T-helper 9 cell (primary cell): ENCODE data around the gene CACNA1C.

Source experiments
- DNase-seq: peaks from one replicate; pipeline ENCODE4 v3.0.0-alpha.2; 2020

CACNA1C gene

DNA sequence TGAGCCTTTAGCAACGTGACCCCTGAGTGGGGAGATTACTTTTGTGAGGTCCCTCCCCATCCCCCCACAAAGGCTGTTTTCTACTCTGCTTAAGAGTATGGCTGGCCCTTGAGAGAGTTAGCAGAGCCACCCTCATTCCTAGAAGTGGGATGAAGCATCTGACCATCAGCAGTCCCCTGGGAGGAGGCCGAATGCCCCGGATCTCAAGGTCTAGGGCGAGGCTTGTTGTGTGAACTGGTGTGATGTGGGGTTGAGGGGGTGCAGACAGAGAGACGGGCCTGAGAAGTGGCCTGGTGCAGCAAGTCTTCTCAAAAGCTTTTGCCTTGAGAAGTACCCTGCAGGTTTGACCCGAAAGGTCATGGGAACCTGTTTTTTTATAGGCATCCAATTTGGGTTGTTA, 589.0 kb downstream of the CACNA1C start:
- no peak for DNase-seq

DNA sequence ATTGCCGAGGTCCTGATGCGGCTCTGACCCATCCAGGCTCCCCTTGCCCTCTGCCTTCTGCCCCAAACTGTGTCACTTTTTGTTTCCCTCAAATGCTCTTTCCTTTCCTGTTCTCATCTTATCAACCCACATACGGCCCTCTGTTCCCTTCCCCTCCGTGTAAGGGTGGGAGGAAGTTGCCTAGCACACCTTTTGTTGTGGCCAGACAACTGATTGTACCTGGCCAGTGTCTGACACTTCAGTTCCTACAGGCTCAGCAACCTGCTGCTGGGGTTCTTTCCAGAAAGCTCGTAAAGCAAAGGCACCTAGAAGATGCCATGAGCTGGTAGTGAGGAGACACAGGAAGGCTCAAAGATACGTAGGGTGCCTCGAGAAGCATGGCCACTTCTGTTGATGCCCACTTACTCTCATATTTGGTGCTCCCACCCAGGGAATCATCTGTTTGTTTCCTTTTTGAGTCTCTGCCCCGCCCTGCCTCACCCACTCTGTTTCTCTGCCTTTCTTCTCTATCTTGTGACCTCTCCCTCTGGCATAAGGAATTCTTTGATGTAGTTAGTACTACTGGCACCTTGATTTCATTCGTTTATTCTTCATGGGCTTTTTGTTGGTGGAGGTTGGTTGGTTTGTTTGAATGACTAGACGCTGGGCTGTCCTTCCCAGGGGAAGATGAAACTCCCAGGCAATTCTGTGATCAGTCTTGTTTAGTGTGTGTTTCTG, 589.5 kb downstream of the CACNA1C start:
- no peak for DNase-seq

- no peak for DNase-seq
These were observed 590.2 kb downstream of the CACNA1C start for GRCh38 chr12:2642896-2643425.

DNA sequence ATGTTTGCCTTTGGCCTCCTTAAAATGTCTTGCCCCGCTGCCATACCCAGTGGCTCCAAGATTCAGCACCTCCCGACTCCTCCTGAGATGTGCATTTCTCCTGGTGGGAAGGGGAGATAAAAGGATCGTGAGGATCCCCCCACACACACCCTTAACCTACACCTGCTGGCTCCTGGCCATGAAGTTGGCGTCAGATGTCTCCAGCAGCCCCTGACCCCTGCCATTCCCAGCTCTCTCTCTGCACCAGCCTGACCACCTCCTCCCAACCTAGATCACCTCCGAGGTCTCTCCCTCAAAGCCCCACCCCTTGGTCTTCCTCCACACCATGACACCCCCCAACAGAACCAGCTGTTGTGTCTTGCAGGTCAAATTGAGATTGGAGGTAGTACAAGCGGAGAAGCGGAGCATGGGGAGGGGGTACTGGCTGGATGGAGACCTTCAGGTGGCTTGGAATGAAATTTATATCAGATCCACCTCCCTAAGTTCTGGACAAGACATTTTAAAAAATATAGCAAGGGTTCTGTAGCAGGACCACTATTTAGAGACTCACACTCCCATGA, 590.9 kb downstream of the CACNA1C start:
- no peak for DNase-seq

DNA sequence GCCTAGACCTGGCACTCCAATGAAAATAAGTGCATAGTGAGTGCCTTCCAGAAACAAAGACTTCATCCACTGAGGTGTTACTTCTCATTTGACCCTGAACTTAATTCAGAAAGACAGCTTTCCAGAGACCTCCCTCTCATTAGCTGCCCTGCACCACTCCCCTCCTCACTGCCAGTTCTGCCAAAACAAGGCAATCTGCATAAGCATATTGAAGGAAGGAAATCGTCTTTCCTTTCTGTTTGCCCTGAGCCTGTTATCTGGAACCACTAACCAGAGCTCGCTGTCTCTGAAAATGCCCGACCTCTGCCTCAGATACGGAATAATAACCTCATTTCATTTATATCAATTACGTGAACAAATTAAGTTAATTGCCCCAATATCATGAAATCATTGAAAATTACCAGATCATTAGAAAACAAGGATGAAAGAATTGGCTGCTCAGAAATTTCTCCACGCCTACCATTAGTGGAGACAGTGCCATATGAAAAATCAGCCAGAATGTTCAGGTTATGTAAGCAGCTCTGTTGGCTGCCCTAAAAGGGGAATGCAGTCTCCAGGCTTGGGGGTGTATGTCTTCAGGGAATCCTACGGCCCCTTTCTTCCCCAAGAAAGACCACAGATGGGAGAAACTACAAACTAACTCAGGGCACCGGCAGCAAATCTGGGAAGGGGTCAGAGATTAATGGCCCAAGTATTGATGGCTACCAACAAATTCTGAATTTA, 592.1 kb downstream of the CACNA1C start:
- DNase-seq = no peak

DNA sequence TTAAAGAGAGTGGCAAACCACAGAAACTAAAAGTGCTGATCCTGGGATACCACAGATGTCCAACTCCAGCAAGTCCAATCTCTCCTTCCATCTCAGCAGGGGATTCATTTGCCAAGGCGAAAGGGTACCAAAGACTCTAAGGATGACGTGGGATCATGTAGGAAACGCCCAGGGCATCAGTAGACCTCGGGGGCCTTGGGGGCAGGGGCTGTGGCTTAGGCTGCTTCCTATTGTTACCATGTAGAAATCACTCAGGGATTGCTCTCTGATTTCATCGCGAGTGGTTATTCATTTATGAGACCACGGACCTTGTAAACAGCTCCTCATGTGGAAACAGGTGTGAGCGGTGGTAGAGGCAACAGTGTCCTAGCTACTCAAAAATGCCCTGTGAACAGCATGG, 592.7 kb downstream of the CACNA1C start:
- DNase-seq = no peak

DNA sequence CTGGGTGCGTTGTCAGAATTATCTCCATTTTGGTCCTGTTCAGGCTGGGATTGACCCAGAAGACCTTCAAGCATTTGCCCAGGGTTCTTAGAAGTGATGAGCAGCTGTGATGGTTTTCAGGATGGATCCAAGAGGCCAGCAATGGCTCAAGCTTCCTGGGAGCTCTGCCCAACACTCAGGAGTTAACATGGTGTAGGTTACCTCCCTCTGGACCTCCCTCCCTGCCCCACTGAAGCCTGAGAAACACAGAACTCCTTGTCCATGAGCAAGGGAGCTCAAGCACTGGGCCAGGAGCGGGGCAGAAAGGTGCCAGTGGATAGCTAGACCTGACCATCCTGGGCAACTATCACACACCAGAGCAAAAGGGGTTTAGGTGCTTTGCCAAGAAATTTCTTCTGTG, 593.6 kb downstream of the CACNA1C start:
- no peak for DNase-seq

DNA sequence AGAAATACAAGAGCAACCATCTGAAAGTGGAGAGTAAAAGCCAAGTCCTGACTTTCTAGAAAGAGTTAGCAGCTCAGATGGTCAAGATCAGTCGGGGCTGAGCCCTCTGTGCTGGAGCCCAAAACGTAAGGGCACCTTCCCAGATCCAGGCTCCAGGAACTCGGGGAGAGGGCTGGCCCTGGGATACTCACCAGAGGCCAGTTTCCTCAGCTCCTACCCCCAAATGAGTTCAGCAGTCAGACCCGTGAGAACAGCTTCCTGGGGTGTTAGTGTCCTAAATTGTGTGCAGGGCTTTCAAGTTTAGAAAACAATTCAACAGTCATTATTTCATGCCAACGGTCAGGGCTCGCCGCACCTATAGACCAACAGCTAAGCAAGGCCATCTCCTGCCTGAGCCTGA, 594.4 kb downstream of the CACNA1C start:
- DNase-seq = no peak

- DNase-seq = no peak
These were observed 595.6 kb downstream of the CACNA1C start for GRCh38 chr12:2648406-2648805.

GRCh38 chr12:2649201-2650030, 596.6 kb downstream of the CACNA1C start:
- no peak for DNase-seq

DNA sequence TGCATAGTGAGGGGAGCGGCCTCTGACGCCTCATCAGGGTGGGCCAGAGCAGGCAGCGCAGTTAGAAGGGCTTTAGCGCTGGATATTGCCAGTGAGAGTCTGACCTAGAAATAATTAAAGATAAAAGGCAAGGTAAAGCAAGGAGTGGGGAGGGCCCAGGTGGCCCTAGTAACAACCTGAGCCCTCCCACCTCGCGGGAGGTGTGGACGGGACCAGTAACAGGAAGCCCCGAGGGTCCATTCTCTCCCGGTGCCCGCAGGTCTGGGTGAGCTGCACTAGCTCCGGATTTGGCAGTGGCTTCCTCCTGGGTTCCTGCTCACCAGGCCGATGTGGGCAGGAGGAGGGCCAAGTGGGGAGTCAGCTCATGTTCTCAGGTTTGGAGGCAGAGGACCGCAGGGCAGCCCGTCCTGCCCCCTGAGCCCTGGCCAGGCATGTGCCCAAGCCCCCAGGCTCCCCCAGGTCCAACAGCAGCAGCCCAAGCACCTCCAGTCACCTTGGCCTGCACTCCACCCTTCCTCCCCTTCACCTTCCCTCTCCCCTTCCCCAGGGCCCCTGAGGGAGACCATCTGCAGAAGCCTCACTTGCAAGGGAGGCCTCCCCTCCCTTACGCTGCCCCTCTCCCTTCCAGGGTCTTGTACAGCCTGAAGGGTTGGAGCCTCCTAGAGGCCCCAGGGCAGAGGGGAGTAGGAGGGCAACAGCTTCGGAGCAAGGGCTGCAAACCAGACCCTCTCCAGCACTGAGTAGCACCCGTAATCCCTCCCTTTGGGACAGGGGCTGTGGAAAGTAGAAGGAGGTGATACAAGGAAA, 597.7 kb downstream of the CACNA1C start:
- DNase-seq = no peak

DNA sequence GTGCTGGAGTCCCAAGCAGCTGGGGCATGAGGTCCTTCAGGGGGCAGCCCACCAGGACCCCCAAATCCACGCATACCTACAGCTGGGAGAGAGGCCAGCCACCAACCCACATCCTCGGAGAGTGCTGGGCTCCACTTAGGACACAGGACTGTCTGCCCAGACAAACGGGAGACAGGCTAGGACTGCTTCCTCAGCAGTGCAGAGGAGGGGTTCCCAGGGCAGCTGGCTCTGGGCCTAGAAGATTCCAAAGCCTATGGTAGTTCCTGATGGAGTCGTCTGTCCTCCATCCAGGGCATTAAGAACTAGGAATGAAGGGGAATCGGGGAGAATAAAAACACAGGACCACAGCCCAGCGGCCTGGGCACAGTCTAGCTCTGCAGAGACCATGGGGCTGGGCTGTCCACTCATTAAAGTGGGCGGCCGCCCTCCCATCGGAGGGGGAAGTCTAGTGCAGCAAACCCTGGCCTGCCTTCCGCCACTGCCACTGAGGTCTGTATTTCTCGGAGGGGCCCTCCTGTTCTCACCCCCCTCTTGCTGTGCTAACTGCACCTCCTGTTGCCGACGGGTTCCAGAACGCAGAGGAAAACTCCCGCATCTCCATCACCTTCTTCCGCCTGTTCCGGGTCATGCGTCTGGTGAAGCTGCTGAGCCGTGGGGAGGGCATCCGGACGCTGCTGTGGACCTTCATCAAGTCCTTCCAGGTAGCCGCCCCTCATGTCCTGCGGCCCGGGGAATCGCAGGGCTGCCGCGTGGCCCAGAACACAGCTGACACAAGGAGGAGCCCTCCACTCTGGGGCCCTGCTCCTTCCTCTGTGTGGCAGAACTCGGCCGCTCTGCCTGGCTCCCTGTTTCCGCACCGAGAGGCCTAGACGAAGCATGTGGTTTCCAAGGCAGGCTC, 598.5 kb downstream of the CACNA1C start:
- no peak for DNase-seq

DNA sequence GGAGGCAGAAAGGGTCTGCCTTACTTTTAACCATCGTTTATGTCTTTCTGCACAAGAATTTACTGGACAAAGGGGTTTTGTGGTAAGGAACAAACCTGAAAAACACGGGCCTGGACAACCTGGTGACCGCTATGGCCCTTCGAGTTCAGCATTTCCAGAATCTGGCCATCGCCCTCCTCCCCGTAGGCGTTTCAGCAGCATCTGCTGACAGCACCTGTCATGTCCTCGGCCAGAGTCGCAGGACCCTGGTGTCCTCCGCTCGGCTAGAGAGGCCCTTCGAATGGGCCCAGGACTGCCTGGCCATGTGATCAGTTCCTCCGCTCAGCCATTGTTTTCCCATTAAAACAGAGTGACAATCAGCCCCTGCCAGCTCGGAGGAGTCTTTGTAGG, 599.2 kb downstream of the CACNA1C start:
- no peak for DNase-seq

GRCh38 chr12:2652401-2653081, 599.8 kb downstream of the CACNA1C start:
- no peak for DNase-seq

DNA sequence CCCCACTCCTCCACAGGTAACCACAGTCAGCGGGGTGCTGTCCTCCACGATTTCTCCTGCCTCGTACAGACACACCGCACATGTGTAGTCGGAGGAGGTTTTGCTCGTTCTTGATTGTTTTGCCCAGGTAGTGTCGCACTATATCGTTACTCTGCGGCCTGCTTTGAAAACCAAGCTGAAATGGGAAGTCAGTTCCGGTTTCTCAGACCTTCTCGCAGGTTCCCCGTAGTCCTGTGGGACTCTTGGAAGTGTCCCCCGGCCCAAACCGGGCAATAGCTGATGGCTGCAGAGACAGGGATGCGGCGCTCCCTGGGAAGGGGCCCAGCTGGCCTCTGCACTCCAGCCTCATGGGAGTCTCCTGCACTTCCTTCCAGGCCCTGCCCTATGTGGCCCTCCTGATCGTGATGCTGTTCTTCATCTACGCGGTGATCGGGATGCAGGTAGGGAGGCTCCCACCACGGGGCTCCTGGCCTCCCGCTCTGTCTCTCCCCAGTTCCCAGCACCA, 600.7 kb downstream of the CACNA1C start:
- no peak for DNase-seq

- DNase-seq = no peak
These were observed 601.5 kb downstream of the CACNA1C start for GRCh38 chr12:2654311-2654710.

GRCh38 chr12:2654741-2655140, 602.0 kb downstream of the CACNA1C start:
- DNase-seq = no peak

DNA sequence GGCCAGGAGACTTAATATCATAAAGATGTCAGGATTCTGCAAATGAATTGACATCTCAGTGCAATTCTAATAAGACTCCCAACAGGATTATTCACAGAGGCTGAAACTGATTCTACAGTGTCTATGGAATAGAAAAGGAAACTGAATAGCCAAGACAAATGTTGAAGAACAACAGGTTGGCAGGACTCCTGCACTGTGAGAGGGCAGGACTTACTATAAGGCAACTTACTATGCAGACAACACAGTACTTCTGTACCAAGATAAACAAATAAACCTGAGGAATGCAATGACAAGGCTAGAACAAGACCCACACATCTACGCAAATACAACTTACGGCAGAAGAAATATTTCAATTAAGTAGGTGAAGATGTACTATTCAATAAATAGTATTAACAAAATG, 609.7 kb downstream of the CACNA1C start:
- no peak for DNase-seq

DNA sequence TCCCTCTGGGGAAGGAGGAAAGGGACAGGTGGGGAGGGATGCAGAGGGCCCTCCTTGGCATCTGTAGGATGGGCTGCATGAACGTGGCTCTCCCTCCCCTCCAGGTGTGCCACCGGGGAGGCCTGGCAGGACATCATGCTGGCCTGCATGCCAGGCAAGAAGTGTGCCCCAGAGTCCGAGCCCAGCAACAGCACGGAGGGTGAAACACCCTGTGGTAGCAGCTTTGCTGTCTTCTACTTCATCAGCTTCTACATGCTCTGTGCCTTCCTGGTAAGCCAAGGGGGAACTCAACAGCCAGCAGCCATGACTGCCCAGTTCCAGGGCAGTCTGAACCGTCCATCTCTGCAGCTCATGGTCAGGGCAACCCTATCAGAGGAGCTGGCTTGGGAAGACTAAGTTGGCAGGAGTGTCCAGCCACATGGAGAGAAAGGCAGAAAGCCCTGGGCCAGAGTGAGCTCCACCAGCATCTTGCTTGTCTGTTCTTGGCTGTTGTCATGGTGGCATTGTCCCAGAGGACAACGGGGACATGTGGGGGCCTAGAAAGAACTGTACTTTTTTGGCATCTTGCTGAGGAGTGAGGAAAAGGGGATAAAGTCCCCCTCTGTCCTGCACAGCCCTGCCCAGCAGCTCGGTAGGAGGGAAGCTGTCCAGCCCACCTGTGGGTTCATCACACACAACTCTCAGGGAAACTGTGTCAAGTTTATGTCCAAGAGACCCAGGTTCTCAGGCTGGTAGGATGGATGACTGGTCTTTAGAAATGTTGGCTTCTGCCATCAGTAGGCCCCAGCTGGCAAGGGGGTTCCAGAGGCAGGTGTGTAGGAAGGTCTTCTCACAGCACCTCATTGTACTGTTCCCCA, 612.2 kb downstream of the CACNA1C start:
- DNase-seq = no peak
